A549 (cell line): ENCODE data around the gene SIRT7.

ENCODE experiments used
- E2F6 ChIP-seq: IDR thresholded peaks from 2 replicates; pipeline ENCODE4 v1.6.1; 2012; ENCODE audit warnings: low read depth, borderline replicate concordance
- ELK1 ChIP-seq: fragments of 150-350 bp; IDR thresholded peaks from 2 replicates; pipeline ENCODE4 v1.6.1; 2014; ENCODE audit warnings: low read depth, mild to moderate bottlenecking, low read length
- EP300 ChIP-seq, 2 experiments: fragments of >200 bp; sonication (Bioruptor Twin); formaldehyde crosslinking; IDR thresholded peaks; 2 replicates in 1 of 2; 3 replicates in 1 of 2; pipeline ENCODE4 v1.6.1; 2016 to 2017
- JUNB ChIP-seq: fragments of >200 bp; sonication (Bioruptor Twin); formaldehyde crosslinking; IDR thresholded peaks from 2 replicates; pipeline ENCODE4 v1.6.1; 2016
- POLR2A ChIP-seq: IDR thresholded peaks from 2 replicates; pipeline ENCODE4 v1.6.1; 2012; ENCODE audit warnings: mild to moderate bottlenecking, low read length
- RAD21 ChIP-seq, 2 experiments: fragments of >200 bp in 1 of 2; sonication (Bioruptor Twin) in 1 of 2; formaldehyde crosslinking in 1 of 2; IDR thresholded peaks in 1 of 2; conservative IDR thresholded peaks in 1 of 2; 2 replicates in 1 of 2; 3 replicates in 1 of 2; pipeline ENCODE4 v1.6.1; 2012 to 2018; ENCODE audit warnings: inconsistent platforms in 1 of 2
- RCOR1 ChIP-seq: fragments of 150-350 bp; IDR thresholded peaks from 2 replicates; pipeline ENCODE4 v1.6.1; 2014; ENCODE audit warnings: antibody characterized with exemption, low read length, low read depth
- RFX5 ChIP-seq: fragments of 450-650 bp; IDR thresholded peaks from 2 replicates; pipeline ENCODE4 v1.7.1; 2014; ENCODE audit warnings: antibody characterized with exemption, mild to moderate bottlenecking, moderate library complexity
- RNF2 ChIP-seq: fragments of 200-600 bp; sonication (generic); IDR thresholded peaks from 2 replicates; pipeline ENCODE4 v1.6.1; 2016; ENCODE audit warnings: low read depth, mild to moderate bottlenecking, antibody characterized with exemption, moderate library complexity, borderline replicate concordance
- SMC3 ChIP-seq: fragments of >200 bp; sonication (Bioruptor Twin); formaldehyde crosslinking; IDR thresholded peaks from 3 replicates; pipeline ENCODE4 v1.6.1; 2018; ENCODE audit warnings: inconsistent platforms
- SREBF2 ChIP-seq: fragments of 450-650 bp; IDR thresholded peaks from 2 replicates; pipeline ENCODE4 v1.6.1; 2014; ENCODE audit warnings: mild to moderate bottlenecking, moderate library complexity
- TF ChIP-seq, protein P1 (sequence below): fragments of >200 bp; sonication (Bioruptor Twin); formaldehyde crosslinking; IDR thresholded peaks from 3 replicates; pipeline ENCODE4 v1.5.1; 2016
- TF ChIP-seq, protein P2 (sequence below): fragments of 200-600 bp; sonication (generic); IDR thresholded peaks from 2 replicates; pipeline ENCODE4 v1.6.1; 2016; ENCODE audit warnings: antibody characterized with exemption, mild to moderate bottlenecking, moderate library complexity

DNA sequence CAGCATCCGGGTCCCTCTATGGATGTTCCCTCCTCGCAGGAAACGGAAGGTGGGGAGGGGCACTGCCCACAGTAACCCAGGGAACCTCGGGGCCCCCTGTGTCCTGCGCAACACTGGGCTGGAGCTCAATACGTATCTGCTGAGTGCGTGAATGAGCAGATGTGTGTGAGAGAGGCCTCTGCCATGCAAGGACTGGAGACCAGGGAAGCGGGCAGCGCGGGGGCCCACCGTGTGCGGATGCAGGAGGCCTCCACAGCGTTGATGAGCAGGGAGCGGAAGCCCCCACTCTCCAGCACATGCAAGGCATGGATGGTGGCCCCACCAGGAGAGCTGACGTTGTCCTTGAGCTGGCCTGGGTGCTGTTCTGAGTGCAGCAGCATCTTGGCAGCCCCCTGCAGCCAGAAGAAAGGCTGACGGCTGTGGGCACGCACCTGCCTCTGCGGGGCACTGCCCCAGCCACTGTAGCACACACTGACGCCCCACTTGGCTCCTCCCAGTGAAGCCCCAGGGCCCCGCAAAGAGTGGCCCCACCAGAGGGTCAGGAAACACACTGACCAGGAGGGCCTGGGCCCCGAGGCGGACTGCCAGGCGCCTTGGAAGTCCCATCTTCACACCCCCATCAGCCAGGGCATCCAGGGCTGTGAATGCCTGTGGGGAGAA is 16.3 kb upstream of the SIRT7 start:
- no peak for TF ChIP-seq EP300 (IDR thresholded peaks at IDR 0.05)
- TF ChIP-seq SREBF2 = no peak
- no peak for TF ChIP-seq RNF2
- no peak for TF ChIP-seq SMC3
- TF ChIP-seq, protein P1, sequence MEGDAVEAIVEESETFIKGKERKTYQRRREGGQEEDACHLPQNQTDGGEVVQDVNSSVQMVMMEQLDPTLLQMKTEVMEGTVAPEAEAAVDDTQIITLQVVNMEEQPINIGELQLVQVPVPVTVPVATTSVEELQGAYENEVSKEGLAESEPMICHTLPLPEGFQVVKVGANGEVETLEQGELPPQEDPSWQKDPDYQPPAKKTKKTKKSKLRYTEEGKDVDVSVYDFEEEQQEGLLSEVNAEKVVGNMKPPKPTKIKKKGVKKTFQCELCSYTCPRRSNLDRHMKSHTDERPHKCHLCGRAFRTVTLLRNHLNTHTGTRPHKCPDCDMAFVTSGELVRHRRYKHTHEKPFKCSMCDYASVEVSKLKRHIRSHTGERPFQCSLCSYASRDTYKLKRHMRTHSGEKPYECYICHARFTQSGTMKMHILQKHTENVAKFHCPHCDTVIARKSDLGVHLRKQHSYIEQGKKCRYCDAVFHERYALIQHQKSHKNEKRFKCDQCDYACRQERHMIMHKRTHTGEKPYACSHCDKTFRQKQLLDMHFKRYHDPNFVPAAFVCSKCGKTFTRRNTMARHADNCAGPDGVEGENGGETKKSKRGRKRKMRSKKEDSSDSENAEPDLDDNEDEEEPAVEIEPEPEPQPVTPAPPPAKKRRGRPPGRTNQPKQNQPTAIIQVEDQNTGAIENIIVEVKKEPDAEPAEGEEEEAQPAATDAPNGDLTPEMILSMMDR = no peak
- no peak for TF ChIP-seq RCOR1
- TF ChIP-seq RAD21 (conservative IDR thresholded peaks at IDR 0.05 in 1 of 2, IDR thresholded peaks at IDR 0.05 in 1 of 2) = no peak
- no peak for TF ChIP-seq RFX5
- no peak for TF ChIP-seq POLR2A
- TF ChIP-seq JUNB = no peak
- TF ChIP-seq E2F6 = no peak
- TF ChIP-seq ELK1 = no peak
- TF ChIP-seq, protein P2, sequence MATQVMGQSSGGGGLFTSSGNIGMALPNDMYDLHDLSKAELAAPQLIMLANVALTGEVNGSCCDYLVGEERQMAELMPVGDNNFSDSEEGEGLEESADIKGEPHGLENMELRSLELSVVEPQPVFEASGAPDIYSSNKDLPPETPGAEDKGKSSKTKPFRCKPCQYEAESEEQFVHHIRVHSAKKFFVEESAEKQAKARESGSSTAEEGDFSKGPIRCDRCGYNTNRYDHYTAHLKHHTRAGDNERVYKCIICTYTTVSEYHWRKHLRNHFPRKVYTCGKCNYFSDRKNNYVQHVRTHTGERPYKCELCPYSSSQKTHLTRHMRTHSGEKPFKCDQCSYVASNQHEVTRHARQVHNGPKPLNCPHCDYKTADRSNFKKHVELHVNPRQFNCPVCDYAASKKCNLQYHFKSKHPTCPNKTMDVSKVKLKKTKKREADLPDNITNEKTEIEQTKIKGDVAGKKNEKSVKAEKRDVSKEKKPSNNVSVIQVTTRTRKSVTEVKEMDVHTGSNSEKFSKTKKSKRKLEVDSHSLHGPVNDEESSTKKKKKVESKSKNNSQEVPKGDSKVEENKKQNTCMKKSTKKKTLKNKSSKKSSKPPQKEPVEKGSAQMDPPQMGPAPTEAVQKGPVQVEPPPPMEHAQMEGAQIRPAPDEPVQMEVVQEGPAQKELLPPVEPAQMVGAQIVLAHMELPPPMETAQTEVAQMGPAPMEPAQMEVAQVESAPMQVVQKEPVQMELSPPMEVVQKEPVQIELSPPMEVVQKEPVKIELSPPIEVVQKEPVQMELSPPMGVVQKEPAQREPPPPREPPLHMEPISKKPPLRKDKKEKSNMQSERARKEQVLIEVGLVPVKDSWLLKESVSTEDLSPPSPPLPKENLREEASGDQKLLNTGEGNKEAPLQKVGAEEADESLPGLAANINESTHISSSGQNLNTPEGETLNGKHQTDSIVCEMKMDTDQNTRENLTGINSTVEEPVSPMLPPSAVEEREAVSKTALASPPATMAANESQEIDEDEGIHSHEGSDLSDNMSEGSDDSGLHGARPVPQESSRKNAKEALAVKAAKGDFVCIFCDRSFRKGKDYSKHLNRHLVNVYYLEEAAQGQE = no peak
